PFSK-1 (cell line): ENCODE results near the gene CCDC196.

ENCODE experiments used
- FOXP2 ChIP-seq: optimal IDR thresholded peaks from 2 replicates; pipeline ENCODE3; 2011; ENCODE audit warnings: borderline replicate concordance, control low read depth, inconsistent platforms; ENCODE audit not compliant: insufficient read depth; ENCODE audit errors: extremely low read length, extremely low read depth
- POLR2AphosphoS5 ChIP-seq: IDR thresholded peaks from 2 replicates; pipeline ENCODE4 v1.6.1; 2012; ENCODE audit warnings: low read depth, mild to moderate bottlenecking, control low read depth, low read length, moderate library complexity
- SIN3A ChIP-seq: IDR thresholded peaks from 2 replicates; pipeline ENCODE4 v1.6.1; 2012; ENCODE audit warnings: mild to moderate bottlenecking, low read length, moderate library complexity, borderline replicate concordance; ENCODE audit not compliant: insufficient read depth
- TAF1 ChIP-seq: IDR thresholded peaks from 2 replicates; pipeline ENCODE4 v1.6.1; 2012; ENCODE audit warnings: low read length, control low read depth, borderline replicate concordance; ENCODE audit not compliant: insufficient read depth
- TF ChIP-seq, protein P1 (sequence below), 2 experiments: IDR thresholded peaks; 2 replicates each; pipeline versions ENCODE4 v1.6.1 to v1.8.0; 2011 to 2012; ENCODE audit warnings: low read depth in 2 of 2, low read length in 2 of 2, control low read depth in 1 of 2, inconsistent platforms in 1 of 2, mild to moderate bottlenecking in 1 of 2, moderate library complexity in 1 of 2; ENCODE audit not compliant: insufficient read depth in 1 of 2

The CCDC196 gene

GRCh38 chr14:66490143-66491111, 4.3 kb downstream of the CCDC196 start:
- TF ChIP-seq TAF1 (no peak), SIN3A (no peak), FOXP2 (no peak), POLR2AphosphoS5 (no peak)
- TF ChIP-seq, protein P1, sequence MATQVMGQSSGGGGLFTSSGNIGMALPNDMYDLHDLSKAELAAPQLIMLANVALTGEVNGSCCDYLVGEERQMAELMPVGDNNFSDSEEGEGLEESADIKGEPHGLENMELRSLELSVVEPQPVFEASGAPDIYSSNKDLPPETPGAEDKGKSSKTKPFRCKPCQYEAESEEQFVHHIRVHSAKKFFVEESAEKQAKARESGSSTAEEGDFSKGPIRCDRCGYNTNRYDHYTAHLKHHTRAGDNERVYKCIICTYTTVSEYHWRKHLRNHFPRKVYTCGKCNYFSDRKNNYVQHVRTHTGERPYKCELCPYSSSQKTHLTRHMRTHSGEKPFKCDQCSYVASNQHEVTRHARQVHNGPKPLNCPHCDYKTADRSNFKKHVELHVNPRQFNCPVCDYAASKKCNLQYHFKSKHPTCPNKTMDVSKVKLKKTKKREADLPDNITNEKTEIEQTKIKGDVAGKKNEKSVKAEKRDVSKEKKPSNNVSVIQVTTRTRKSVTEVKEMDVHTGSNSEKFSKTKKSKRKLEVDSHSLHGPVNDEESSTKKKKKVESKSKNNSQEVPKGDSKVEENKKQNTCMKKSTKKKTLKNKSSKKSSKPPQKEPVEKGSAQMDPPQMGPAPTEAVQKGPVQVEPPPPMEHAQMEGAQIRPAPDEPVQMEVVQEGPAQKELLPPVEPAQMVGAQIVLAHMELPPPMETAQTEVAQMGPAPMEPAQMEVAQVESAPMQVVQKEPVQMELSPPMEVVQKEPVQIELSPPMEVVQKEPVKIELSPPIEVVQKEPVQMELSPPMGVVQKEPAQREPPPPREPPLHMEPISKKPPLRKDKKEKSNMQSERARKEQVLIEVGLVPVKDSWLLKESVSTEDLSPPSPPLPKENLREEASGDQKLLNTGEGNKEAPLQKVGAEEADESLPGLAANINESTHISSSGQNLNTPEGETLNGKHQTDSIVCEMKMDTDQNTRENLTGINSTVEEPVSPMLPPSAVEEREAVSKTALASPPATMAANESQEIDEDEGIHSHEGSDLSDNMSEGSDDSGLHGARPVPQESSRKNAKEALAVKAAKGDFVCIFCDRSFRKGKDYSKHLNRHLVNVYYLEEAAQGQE (IDR thresholded peaks at IDR 0.05; ENCODE audit: insufficient read depth in 1 of 2, low read depth in 2 of 2, low read length in 2 of 2) = no peak

- TF ChIP-seq TAF1 = no peak
- TF ChIP-seq POLR2AphosphoS5 = no peak
- TF ChIP-seq, protein P1 (IDR thresholded peaks at IDR 0.05; ENCODE audit: insufficient read depth in 1 of 2, low read depth in 2 of 2, low read length in 2 of 2) = no peak
- TF ChIP-seq SIN3A = no peak
- TF ChIP-seq FOXP2 = no peak
These were observed 7.6 kb downstream of the CCDC196 start for GRCh38 chr14:66493750-66494149.

DNA sequence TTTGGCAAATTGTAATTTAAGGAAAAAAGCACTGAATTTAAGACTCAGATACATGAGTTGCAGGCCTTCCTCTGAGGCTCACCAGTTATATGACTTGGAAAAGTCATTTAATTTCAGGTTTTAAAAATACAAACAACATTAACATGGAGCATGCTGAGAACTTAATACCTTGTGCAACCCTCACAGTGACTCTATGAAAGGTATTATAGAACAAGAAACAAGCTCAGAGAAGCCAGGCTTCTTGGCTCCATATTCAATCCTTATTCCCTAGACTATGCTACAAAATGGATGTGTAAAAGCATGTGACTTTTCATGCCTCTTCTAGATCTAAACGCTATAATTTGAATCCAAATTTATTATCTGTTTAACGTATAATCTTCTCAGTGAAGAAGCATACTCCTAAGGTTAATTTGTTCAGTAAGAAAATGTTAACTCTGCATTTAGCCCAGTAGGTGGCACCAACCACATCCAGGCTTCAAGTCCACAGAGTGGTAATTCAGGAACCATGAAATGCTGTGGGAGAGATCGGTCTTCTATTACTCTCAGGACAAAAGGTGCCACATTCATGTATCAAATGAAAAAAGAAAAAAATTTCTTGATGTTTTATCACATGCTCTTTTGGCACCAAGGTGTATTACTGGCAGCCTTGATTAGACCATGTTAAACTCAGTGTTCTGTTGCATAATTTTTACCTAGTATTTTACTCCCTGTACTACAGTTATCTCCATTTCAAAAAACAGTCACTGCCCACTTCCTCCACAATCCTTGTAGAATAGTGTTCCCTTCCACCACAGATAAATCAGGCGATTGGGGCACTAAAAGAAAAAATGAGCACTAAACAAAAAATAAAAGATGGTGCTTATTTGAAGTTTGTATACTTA, 9.3 kb downstream of the CCDC196 start:
- no peak for TF ChIP-seq SIN3A
- TF ChIP-seq, protein P1 (IDR thresholded peaks at IDR 0.05; ENCODE audit: insufficient read depth in 1 of 2, low read depth in 2 of 2, low read length in 2 of 2) = no peak
- no peak for TF ChIP-seq POLR2AphosphoS5
- no peak for TF ChIP-seq TAF1
- TF ChIP-seq FOXP2 = no peak

GRCh38 chr14:66496188-66496807, 10.1 kb downstream of the CCDC196 start:
- TF ChIP-seq POLR2AphosphoS5 (no peak), FOXP2 (no peak), TAF1 (no peak), SIN3A (no peak)
- TF ChIP-seq, protein P1 (IDR thresholded peaks at IDR 0.05; ENCODE audit: insufficient read depth in 1 of 2, low read depth in 2 of 2, low read length in 2 of 2) = no peak
